ENCODE measurements around the gene OR8I2.
"Not testable (repeated sequence)": the region's sequence is repeated elsewhere in the genome, so short reads cannot be mapped to it uniquely, and the experiment has no call there.

OR8I2 gene
- total RNA-seq = 0 reads per million in 9 experiments

DNA sequence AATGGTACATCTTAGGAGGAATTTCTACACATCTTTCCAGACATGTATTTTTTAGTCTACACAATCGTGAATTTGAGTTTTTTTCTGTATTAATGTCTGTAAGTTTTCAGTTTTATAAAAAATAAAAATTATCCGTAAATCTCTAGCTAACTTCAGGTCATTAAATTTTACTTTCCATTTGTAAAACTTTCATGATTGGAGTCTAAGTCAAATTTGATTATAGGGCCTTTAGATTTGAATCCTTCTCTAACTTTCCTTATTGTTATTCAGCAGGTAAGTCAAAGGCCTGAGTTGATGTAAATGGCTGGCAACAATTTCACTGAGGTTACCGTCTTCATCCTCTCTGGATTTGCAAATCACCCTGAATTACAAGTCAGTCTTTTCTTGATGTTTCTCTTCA is at the start of gene OR8I2:
OR8I2 (plus strand) TSS at position 301 of the 400 bp plus-strand sequence; CDS start at position 301, 0 bp downstream.
- Mint-ChIP-seq H3K4me1 (ENCODE audit: low read depth in 2 of 2) (no peaks in the 10 kb centered on the region), H3K27me3 (no peaks in the 10 kb centered on the region), H3K4me3 (no peak within 1 kb of the TSS), H3K9me3 (peaks cover 10 to 13% of the 10 kb centered on the region in 2 donors), H3K36me3 (ENCODE audit: insufficient read depth) (no peaks in the 10 kb centered on the region), H3K27ac (no peak within 1 kb of the TSS)
- ATAC-seq (replicated peaks) = no peak
- DNase-seq = no peak

DNA sequence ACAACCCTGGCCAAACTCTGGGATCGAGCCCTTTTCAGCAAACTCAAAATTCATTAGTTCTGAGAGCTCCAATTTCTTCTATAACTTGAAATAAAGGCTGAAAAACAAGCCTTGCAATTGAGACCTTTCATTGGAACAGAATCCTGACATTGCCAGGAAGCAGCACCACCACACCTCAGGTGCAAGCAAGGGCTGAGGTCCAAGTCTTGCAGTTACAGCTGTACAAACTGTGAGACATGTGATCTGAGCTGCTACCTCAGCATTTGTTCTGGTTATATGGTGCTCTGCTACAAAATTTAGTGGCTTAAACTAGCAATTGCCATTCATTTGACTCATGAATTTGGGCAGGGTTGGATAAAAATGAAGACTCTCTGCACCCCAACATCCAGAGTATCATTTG is 47.6 kb upstream of the OR8I2 start:
- no peak overlapping the region for H3K4me3 Mint-ChIP-seq
- peaks cover 0 to 5% of the 10 kb centered on the region in 2 donors for H3K9me3 Mint-ChIP-seq
- no peaks in the 10 kb centered on the region for H3K27me3 Mint-ChIP-seq
- H3K36me3 Mint-ChIP-seq (ENCODE audit: insufficient read depth) = no peaks in the 10 kb centered on the region
- ATAC-seq (replicated peaks) (no peak), DNase-seq (no peak)
- H3K27ac Mint-ChIP-seq = no peak overlapping the region
- H3K4me1 Mint-ChIP-seq (ENCODE audit: low read depth in 2 of 2) = no peaks in the 10 kb centered on the region

DNA sequence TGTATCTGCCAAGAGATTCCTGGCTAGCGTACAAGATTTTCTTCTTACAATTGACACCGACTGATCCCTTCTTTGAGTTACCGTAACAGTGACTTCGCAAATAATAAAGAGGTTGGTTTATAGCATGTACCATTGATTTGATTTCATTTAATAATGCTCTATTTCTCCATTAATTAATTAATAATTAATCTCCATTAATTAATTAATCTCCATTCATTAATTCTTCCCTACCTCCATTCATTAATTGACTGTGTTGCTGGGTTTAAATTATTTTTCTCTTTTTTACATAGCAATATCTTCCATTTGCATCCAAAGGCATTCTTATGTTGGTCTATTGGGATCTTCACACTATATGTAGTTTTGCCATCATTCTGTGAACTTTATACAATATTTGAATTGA is 44.6 kb upstream of the OR8I2 start:
- ATAC-seq (replicated peaks) = no peak

DNA sequence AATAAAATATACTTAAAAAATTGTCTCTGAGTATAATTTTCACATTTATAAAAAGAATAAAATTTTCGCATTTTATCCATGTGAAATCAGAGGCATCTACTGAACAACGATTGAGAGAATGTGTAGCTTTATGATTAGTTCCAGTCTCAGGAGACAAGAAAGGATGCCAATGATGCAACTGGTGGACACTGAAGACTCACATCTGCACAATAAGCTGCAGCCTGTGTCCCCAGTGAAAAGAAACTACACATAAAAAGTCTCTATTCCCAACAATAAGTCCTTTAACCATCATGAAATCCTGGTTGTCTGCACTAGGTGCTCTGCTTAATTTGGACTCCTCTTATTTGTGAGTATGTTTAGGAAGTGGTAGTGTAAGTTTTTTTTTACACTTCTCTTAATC is 43.6 kb upstream of the OR8I2 start:
- DNase-seq (no peak), ATAC-seq (replicated peaks) (no peak)
- Mint-ChIP-seq H3K27ac (no peak overlapping the region), H3K4me1 (ENCODE audit: low read depth in 2 of 2) (no peaks in the 10 kb centered on the region), H3K4me3 (no peak overlapping the region), H3K36me3 (ENCODE audit: insufficient read depth) (no peaks in the 10 kb centered on the region), H3K9me3 (peaks cover 5 to 8% of the 10 kb centered on the region in 2 donors), H3K27me3 (no peaks in the 10 kb centered on the region)

More for the DNA sequence above, 44.6 kb upstream of the OR8I2 start:
- no peak overlapping the region for H3K4me3 Mint-ChIP-seq
- no peak overlapping the region for H3K27ac Mint-ChIP-seq
- no peaks in the 10 kb centered on the region for H3K4me1 Mint-ChIP-seq (ENCODE audit: low read depth in 2 of 2)
- H3K27me3 Mint-ChIP-seq = no peaks in the 10 kb centered on the region
- H3K36me3 Mint-ChIP-seq (ENCODE audit: insufficient read depth) = no peaks in the 10 kb centered on the region
- peaks cover 4 to 8% of the 10 kb centered on the region in 2 donors for H3K9me3 Mint-ChIP-seq
- DNase-seq = no peak

DNA sequence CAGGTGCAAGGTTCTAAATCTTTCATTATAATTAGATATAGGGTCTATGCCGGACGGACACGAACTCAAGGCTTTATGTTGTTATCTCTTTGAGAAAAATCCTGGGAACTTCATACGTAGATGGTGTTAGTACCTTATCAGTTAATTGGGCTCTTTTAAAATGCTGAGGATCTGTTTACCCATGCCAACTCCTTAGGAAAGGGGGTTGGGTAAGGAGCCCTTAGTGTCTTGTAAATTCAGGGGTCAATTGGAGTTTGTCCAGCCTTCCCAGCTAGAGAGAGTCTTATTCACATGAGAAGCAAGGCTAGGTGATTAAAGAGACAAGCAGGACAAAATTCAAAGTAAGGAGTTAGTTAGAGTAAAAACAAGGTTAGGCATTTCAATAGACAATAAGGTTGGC is 36.7 kb upstream of the OR8I2 start:
- not testable (repeated sequence) for ATAC-seq (replicated peaks); H3K27ac Mint-ChIP-seq; H3K36me3 Mint-ChIP-seq (ENCODE audit: insufficient read depth)

DNA sequence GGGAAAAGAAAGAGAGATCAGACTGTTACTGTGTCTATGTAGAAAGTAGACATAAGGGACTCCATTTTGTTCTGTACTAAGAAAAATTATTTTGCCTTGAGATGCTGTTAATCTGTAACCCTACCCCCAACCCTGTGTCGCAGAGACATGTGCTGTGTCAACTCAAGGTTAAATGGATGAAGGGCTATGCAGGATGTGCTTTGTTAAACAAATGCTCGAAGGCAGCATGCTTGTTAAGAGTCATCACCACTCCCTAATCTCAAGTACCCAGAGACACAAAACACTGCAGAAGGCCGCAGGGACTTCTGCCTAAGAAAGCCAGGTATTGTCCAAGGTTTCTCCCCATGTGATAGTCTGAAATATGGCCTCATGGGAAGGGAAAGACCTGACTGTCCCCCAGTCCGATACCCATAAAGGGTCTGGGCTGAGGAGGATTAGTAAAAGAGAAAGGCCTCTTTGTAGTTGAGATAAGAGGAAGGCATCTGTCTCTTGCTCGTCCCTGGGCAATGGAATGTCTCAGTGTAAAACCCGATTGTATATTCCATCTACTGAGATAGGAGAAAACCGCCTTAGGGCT is 35.4 kb upstream of the OR8I2 start:
- DNase-seq; H3K27me3 Mint-ChIP-seq; H3K36me3 Mint-ChIP-seq (ENCODE audit: insufficient read depth); H3K4me3 Mint-ChIP-seq; ATAC-seq (replicated peaks); H3K4me1 Mint-ChIP-seq (ENCODE audit: low read depth in 2 of 2); H3K27ac Mint-ChIP-seq: not testable (repeated sequence)
- peaks cover 15 to 17% of the 10 kb centered on the region in 2 donors for H3K9me3 Mint-ChIP-seq

More for the DNA sequence above, 36.7 kb upstream of the OR8I2 start:
- not testable (repeated sequence) for H3K4me3 Mint-ChIP-seq; DNase-seq; H3K27me3 Mint-ChIP-seq; H3K4me1 Mint-ChIP-seq (ENCODE audit: low read depth in 2 of 2)
- peaks cover 21 to 23% of the 10 kb centered on the region in 2 donors for H3K9me3 Mint-ChIP-seq

DNA sequence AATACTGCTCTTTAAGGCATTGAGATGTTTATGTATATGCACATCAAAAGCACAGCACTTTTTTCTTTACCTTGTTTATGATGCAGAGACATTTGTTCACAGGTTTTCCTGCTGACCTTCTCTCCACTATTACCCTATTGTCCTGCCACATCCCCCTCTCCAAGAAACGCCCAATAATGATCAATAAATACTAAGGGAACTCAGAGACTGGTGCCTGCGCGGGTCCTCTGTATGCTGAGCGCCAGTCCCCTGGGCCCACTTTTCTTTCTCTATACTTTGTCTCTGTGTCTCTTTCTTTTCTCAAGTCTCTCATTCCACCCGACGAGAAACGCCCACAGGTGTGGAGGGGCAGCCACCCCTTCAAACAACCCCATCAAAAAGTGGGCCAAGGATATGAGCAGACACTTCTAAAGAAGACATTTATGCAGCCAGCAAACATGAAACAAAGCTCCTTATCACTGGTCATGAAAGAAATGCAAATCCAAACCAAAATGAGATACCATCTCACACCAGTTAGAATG is 34.8 kb upstream of the OR8I2 start:
- H3K4me1 Mint-ChIP-seq (ENCODE audit: low read depth in 2 of 2); H3K27me3 Mint-ChIP-seq; H3K27ac Mint-ChIP-seq; H3K36me3 Mint-ChIP-seq (ENCODE audit: insufficient read depth); H3K4me3 Mint-ChIP-seq; ATAC-seq (replicated peaks); DNase-seq: not testable (repeated sequence)
- peaks cover 15 to 17% of the 10 kb centered on the region in 2 donors for H3K9me3 Mint-ChIP-seq

DNA sequence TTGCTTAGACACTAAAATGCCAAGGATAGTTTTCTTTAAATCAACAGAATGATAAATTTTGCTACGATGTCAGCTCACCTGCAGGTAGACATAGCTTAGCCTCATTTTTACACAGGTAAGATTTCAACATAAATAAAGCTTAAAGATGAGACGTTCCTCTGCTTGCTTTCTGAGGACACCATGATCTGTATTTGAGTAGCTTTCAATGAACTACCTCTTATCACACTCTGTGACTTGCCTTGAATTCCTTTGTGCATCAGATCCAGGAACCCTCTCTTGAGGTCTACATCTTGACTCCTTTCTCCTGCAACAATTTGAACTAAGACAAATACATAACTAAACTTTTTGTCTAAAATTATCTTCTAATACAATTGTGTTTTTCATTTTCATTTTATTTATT is 26.1 kb upstream of the OR8I2 start:
- Mint-ChIP-seq H3K4me3 (no peak overlapping the region), H3K27me3 (no peaks in the 10 kb centered on the region), H3K4me1 (ENCODE audit: low read depth in 2 of 2) (no peaks in the 10 kb centered on the region), H3K27ac (no peak overlapping the region), H3K9me3 (peaks cover 8 to 9% of the 10 kb centered on the region in 2 donors), H3K36me3 (ENCODE audit: insufficient read depth) (no peaks in the 10 kb centered on the region)
- DNase-seq (no peak), ATAC-seq (replicated peaks) (no peak)

DNA sequence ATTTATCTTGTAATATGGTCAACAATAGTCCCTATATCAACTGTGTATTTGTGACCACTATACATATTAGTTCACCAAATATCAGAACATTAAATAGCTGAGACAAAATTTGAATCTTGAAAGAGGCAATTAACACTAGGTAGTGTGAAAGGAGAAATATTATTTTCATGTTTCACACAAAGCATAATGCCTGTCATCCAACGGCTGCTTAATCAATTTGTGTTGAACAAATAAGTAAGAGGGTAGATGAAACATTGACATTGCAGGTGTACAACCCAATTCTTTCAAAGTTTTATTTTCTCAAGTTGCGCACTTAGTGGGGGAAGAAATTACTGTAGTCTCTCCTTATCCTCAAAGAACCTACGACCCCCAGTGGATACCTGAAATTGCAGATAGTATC is 3.4 kb upstream of the OR8I2 start:
- peaks cover 7 to 10% of the 10 kb centered on the region in 2 donors for H3K9me3 Mint-ChIP-seq
- no peak overlapping the region for H3K4me3 Mint-ChIP-seq
- no peaks in the 10 kb centered on the region for H3K36me3 Mint-ChIP-seq (ENCODE audit: insufficient read depth)
- H3K27ac Mint-ChIP-seq = no peak overlapping the region
- ATAC-seq (replicated peaks) = no peak
- H3K27me3 Mint-ChIP-seq = no peaks in the 10 kb centered on the region
- DNase-seq = no peak
- no peaks in the 10 kb centered on the region for H3K4me1 Mint-ChIP-seq (ENCODE audit: low read depth in 2 of 2)

DNA sequence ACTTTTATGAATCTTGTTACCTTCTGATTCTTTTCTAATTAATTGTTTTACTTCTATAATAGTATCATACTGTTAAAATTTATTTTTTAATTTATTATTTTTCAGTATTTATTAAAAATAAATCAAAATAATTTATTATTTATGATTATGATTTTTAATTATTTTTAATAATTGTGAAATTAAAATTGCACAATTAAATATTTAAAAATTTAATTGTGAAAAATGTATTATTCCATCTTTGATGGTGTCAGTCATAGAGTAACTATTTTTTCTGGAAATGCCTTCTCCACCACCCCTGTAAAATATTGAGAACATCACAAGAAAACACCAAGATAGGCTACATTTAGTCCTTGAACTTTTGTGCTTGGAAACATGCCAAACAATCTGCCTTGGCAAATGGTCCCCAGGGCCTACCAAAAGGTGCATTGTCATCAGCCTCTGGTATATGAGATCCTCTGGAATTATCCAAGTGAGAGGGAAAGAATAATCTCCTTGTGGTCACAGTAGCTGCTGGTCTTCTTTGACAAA is 10.2 kb downstream of the OR8I2 start, which contains the start of gene OR8H2:
OR8H2 (plus strand) TSS at position 478 of the 528 bp plus-strand sequence. CDS start 1,356 bp downstream, outside the sequence.
- H3K36me3 Mint-ChIP-seq (ENCODE audit: insufficient read depth) = no peaks in the 10 kb centered on the region
- H3K4me3 Mint-ChIP-seq = no peak within 1 kb of the TSS
- H3K9me3 Mint-ChIP-seq = peaks cover 7 to 24% of the 10 kb centered on the region in 2 donors
- DNase-seq = no peak
- H3K27me3 Mint-ChIP-seq = no peaks in the 10 kb centered on the region
- no peak for ATAC-seq (replicated peaks)
- H3K27ac Mint-ChIP-seq = no peak within 1 kb of the TSS
- H3K4me1 Mint-ChIP-seq (ENCODE audit: low read depth in 2 of 2) = no peaks in the 10 kb centered on the region

DNA sequence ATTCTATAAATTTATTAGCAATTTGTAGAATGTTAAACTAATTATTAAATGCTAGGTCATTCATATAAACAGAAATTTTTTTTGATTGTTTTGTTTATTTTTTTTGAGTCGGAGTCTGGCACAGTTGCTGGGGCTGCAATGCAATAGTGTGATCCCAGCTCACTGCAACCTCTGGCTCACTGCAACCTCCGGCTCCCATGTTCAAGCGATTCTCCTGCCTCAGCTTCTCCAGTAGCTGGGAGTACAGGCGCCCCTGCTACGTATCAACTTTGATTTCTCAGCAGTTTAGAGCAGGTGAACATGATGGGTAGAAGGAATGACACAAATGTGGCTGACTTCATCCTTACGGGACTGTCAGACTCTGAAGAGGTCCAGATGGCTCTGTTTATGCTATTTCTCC is 29.0 kb downstream of the OR8I2 start, which contains the start of gene OR8H3:
OR8H3 (plus strand) TSS at position 301 of the 400 bp plus-strand sequence; CDS start at position 301, 0 bp downstream.
- Mint-ChIP-seq H3K4me1 (ENCODE audit: low read depth in 2 of 2) (no peaks in the 10 kb centered on the region), H3K9me3 (peaks cover 11 to 17% of the 10 kb centered on the region in 2 donors), H3K36me3 (ENCODE audit: insufficient read depth) (peaks cover 3% of the 10 kb centered on the region), H3K4me3 (no peak within 1 kb of the TSS), H3K27ac (no peak within 1 kb of the TSS), H3K27me3 (no peaks in the 10 kb centered on the region)
- ATAC-seq (replicated peaks) (no peak), DNase-seq (no peak)

DNA sequence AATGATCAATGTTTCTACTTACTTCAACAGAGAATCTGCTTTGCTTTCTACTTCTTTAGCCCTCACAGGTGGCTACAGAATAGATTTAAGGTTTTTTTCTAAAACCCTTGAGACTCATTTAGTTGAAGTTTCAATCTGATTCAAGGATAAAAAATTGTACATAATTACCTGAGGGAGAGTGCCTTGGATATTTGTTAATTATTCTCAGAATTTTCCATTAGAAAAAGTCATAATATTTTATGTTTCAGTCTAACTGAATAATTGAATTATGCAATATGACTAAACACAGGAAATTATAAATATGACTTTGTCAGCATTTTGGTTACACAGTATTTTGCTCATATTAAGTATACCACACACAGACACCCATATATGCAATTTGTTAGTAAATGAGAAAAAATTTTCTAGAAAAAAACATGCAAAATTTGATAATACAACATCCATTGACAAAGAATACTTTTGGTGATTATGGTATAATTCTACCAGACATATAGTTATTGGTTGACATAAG is 47.1 kb downstream of the OR8I2 start, which contains the start of gene OR8J3:
OR8J3 (minus strand) TSS at position 51 of the 511 bp plus-strand sequence. CDS start 2,483 bp downstream, outside the sequence.
- Mint-ChIP-seq H3K27me3 (no peaks in the 10 kb centered on the region), H3K9me3 (peaks cover 0 to 6% of the 10 kb centered on the region in 2 donors), H3K36me3 (ENCODE audit: insufficient read depth) (no peaks in the 10 kb centered on the region), H3K27ac (no peak within 1 kb of the TSS), H3K4me3 (no peak within 1 kb of the TSS), H3K4me1 (ENCODE audit: low read depth in 2 of 2) (no peaks in the 10 kb centered on the region)
- ATAC-seq (replicated peaks) (no peak), DNase-seq (no peak)

DNA sequence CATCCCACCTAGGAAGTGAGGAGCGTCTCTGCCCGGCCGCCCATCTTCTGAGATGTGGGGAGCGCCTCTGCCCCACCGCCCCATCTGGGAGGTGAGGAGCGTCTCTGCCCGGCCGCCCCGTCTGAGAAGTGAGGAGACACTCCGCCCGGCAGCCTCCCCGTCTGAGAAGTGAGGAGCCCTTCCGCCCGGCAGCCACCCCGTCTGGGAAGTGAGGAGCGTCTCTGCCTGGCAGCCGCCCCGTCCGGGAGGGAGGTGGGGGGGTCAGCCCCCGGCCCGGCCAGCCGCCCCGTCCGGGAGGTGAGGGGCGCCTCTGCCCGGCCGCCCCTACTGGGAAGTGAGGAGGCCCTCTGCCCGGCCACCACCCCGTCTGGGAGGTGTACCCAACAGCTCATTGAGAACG is 50.6 kb downstream of the OR8I2 start:
- H3K27ac Mint-ChIP-seq; H3K27me3 Mint-ChIP-seq; DNase-seq; ATAC-seq (replicated peaks); H3K36me3 Mint-ChIP-seq (ENCODE audit: insufficient read depth); H3K4me3 Mint-ChIP-seq; H3K4me1 Mint-ChIP-seq (ENCODE audit: low read depth in 2 of 2); H3K9me3 Mint-ChIP-seq: not testable (repeated sequence)
